ENCODE results near the gene ZNF385B. TPM values are rescaled to one million over a fixed set of nuclear protein-coding genes. Genes with fewer than 3 reads are reported as not detected.

ZNF385B gene
- polyA plus RNA-seq, 1 of the 3 experiments (the other 2 are of a cell fraction): 0.16 TPM

- Histone ChIP-seq H3K36me3 (replicated peaks in 1 of 2; ENCODE audit: control insufficient read depth in 1 of 2, insufficient read depth in 2 of 2, low read length in 1 of 2) (no peaks in the 10 kb centered on the region), H3K79me2 (ENCODE audit: insufficient read depth) (no peaks in the 10 kb centered on the region), H4K20me1 (ENCODE audit: insufficient read depth) (no peaks in the 10 kb centered on the region), H3K4me2 (no peak overlapping the region), H2AFZ (ENCODE audit: low read depth) (no peak overlapping the region; the same call in 1 of the 2 replicates), H3K27me3 (ENCODE audit: insufficient read depth) (no peaks in the 10 kb centered on the region), H3K9me3 (no peaks in the 10 kb centered on the region), H3K4me3 (ENCODE audit: low read depth in 2 of 2, low read length in 1 of 2) (no peak overlapping the region), H3K4me1 (ENCODE audit: control insufficient read depth in 1 of 2, insufficient read depth in 2 of 2, low read depth in 1 of 2, low read length in 1 of 2) (no peaks in the 10 kb centered on the region; a peak in 1 of 4 replicates), H3K27ac (ENCODE audit: low read depth in 2 of 2, low read length in 1 of 2) (no peak overlapping the region), H3K9ac (no peak overlapping the region), H3F3A (replicated peaks; ENCODE audit: insufficient read depth) (peaks cover 5% of the 10 kb centered on the region), H3K9me2 (no peaks in the 10 kb centered on the region)
- no peak for DNase-seq
- CTCF ChIA-PET: no interaction called here
- TF ChIP-seq PBX3 (IDR thresholded peaks at IDR 0.05): no peak
- TF ChIP-seq EP300 (IDR thresholded peaks at IDR 0.05; ENCODE audit: borderline replicate concordance in 1 of 2, low read depth in 1 of 2, low read length in 1 of 2): no peak
- no peak for TF ChIP-seq USF1 (IDR thresholded peaks at IDR 0.05; ENCODE audit: borderline replicate concordance, low read depth)
- TF ChIP-seq RCOR1 (IDR thresholded peaks at IDR 0.05; ENCODE audit: low read length): no peak
- TF ChIP-seq USF2 (IDR thresholded peaks at IDR 0.05; ENCODE audit: borderline replicate concordance, low read depth, low read length): no peak
- TF ChIP-seq GABPA (IDR thresholded peaks at IDR 0.05; ENCODE audit: low read depth): no peak
- no peak for TF ChIP-seq CTCF (IDR thresholded peaks at IDR 0.05)
- TF ChIP-seq TAF1 (IDR thresholded peaks at IDR 0.05; ENCODE audit: borderline replicate concordance, low read depth, low read length): no peak
- TF ChIP-seq POLR2AphosphoS5 (IDR thresholded peaks at IDR 0.05; ENCODE audit: low read depth, low read length): no peak
- TF ChIP-seq RXRA (IDR thresholded peaks at IDR 0.05; ENCODE audit: borderline replicate concordance, low read depth): no peak
- TF ChIP-seq JUND (IDR thresholded peaks at IDR 0.05): no peak
- no peak for TF ChIP-seq ZBTB33 (IDR thresholded peaks at IDR 0.05; ENCODE audit: borderline replicate concordance, low read depth)
- no peak for TF ChIP-seq RAD21 (IDR thresholded peaks at IDR 0.05; ENCODE audit: low read length)
- TF ChIP-seq EZH2phosphoT487 (IDR thresholded peaks at IDR 0.05; ENCODE audit: borderline replicate concordance, low read depth): no peak
- no peak for TF ChIP-seq YY1 (IDR thresholded peaks at IDR 0.05; ENCODE audit: low read depth)
- no peak for TF ChIP-seq MXI1 (IDR thresholded peaks at IDR 0.05; ENCODE audit: low read depth, low read length)
- POLR2A ChIA-PET: no interaction called here
Observed at GRCh38 chr2:179579800-179580199, 281.6 kb downstream of the ZNF385B start.
